NCI-H2171 treated with DMSO at 0.1 percent for 48 hours (cell line): ENCODE measurements around the gene RNF214.

Experiments used
- DNase-seq: peaks from one replicate; lab custom pipeline; 2025; lab: John Stamatoyannopoulos, UW

RNF214 gene

GRCh38 chr11:117282956-117283355, 50.5 kb downstream of the RNF214 start:
- no peak for DNase-seq

- no peak for DNase-seq
These were observed 51.6 kb downstream of the RNF214 start for GRCh38 chr11:117284053-117284452.

DNA sequence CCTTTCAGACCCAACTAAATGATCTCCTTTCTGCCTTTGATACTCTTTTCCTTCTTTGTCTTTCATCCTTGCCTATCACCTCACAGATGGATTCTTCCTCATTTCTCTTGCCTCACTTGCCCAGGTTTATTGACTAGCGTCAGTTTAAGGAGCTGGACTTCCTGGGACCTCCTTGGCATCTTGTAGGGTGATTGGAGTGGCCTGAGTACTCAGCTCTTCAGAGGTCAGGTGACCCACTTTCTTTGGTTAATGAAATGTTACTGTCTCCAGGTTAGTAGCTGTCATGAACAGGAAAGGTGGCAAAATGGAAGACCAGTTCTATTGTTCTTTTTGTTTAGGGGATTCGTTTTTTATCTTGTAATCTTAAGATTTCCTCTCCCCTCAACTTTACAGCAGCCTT, 54.1 kb downstream of the RNF214 start:
- DNase-seq = no peak

DNA sequence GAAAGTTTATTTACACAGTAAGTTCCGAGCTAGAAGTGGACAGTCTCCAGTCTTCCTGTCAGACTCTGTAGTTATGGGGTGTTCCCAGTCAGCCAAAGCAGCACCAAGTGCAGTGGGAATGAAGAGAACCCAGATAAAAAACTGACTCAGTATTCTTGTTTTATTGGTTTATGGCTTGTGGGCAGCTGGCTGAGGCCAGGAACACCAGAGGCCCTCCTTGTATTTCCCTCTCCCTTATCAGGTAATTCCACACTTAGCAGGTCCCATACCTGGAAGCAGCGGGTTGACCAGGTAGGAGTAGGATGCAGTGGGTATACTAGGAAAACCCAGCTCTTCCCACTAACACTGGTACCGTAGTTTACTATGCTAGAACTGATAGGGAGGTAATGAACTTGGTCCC, 55.2 kb downstream of the RNF214 start:
- no peak for DNase-seq

- no peak for DNase-seq
These were observed 57.3 kb downstream of the RNF214 start for GRCh38 chr11:117289795-117290194.

DNA sequence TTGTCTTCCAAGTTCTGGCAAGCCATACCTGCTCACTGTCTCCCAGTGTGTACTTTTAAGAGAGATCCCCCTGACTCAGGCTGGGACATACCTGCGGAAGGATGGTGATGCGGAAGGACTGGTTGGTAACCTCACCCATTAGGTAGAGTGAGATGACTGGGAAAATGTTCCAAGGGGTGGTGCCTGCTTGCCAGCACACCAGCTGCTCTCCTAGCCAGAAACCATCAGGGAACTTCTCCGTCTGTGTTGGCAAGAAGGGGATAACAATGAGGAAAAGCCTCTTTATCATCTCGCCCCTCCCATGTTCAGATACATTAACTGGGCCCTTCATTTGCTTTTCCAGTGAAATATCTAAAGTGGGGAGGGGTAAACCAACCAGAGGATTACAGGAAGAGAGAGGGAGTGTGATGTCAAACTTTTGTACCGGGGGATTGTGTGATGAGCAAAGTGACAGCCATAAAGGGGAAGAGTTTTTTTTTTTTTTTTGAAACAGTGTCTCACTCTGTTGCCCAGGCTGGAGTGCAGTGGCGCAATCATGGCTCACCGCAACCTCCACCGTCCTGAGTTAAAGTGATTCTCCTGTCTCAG, 58.4 kb downstream of the RNF214 start, which contains the start of gene BACE1-AS:
Gene BACE1-AS, plus strand, starts transcription at position 538 of the 588 bp plus-strand sequence.
- no peak for DNase-seq

- no peak for DNase-seq
These were observed 60.1 kb downstream of the RNF214 start for GRCh38 chr11:117292616-117293015.

GRCh38 chr11:117295438-117296137, 63.1 kb downstream of the RNF214 start:
- DNase-seq = no peak

DNA sequence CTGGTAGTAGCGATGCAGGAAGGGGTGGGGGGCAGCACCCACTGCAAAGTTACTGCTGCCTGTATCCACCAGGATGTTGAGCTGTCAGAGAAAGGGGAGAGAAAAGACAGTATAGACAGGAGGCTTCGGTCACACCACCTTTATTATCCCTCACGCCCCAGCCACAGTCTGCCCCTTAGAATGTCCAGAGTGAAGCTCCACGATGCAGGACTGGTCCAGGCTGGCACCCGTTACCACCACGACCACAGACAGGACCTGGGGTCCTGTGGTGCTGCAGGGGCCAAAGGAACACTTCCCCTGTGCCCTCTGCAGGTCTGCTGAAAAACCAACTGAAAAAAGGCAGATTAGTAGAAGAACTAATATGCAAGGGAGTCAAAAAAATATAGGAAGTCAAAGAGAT, 64.4 kb downstream of the RNF214 start:
- DNase-seq = no peak

DNA sequence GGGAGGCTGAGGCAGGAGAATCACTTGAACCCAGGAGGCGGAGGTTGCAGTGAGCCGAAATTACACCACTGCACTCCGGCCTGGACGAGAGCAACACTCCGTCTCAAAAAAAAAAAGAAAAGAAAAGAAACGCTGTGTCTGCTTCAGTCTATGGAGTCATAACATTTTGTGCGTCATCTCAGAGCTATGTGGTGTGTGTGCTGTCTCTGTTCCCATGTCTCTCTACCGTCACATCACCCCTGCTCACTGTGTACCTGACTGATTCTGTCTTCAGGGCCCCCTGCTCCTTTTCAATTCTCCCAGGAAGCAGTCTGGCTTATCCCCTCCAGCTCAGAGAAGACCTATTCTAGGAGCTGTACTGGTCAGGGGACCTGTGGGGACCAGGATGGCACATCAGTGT, 65.7 kb downstream of the RNF214 start:
- no peak for DNase-seq

GRCh38 chr11:117299351-117300282, 67.1 kb downstream of the RNF214 start:
- DNase-seq = peak; percentile 20

DNA sequence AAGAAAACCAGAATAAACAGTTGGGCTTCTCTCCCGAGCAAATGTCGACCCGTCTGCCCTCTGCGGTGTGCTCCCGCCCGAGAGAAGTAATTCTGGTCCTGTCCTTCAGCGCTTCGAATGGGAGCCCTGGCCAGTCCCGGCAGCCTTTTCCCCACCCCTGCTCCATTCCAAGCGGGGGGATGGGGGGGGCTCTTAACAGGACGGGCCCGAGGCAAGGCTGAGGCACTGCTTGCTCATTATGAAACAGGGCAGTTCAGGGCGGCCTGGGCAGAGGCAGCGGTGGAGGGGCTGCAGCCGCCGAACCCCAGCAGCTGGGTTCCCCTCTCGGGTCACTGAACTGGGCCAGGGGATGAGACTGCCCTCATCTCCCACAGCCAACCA, 67.8 kb downstream of the RNF214 start:
- no peak for DNase-seq

DNA sequence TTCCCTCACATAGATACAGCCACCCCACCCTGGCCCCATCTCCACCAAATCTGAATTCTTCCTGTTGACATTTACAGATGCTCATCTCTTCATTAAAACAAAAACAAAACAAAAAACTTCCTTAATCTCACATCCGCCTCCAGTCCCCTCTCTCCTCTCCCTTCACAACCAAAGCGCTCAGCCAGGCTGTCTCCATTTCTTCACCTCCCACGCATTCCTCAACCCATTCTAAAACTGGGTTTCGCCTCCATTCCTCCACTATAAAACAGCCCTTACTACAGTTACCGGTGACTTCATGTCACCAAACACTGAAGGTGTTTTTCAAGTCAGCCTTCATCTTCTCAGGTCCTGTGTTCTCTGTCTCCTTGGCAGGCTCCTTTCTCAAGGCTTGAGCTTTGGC, 68.3 kb downstream of the RNF214 start:
- DNase-seq = no peak

DNA sequence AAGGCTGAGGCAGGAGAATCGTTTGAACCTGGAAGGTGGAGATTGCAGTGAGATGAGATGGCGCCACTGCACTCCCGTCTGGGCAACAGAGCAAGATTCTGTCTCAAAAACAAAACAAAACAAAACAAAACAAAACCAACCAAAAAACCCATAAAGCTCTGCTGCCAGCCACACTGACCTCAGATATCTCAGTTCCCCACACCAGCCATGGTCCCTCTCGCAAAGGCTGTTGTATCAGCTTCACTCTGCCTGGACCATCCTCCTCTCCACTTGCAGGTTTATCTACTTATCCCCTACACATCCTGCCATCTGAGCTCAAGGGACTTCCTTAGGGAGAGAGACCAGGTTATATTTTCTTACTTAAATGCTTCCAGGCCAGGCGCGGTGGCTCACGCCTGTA, 69.8 kb downstream of the RNF214 start:
- no peak for DNase-seq

DNA sequence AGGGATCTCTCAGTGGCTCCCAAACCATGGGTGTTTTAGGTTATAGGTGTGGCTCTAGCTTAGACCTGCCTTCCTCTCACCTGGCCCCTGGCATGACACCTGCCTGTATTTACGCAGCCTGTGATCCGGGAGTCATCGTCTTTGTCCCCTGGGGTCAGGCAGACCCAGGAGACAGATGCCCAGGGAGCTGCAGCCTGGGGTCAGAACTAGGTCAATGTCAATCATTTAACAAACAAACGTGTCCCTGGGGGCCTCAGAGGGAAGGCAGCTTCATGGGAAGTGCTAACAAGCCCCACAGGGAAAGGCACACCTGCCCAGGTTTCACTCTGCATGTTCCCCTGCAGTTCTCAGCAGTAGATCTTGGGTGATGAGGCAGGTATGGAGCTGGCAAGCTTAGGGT, 70.6 kb downstream of the RNF214 start:
- peak; percentile 92 for DNase-seq

- DNase-seq = no peak
These were observed 71.3 kb downstream of the RNF214 start for GRCh38 chr11:117303646-117304315.

GRCh38 chr11:117305145-117305544, 72.7 kb downstream of the RNF214 start:
- DNase-seq = no peak

DNA sequence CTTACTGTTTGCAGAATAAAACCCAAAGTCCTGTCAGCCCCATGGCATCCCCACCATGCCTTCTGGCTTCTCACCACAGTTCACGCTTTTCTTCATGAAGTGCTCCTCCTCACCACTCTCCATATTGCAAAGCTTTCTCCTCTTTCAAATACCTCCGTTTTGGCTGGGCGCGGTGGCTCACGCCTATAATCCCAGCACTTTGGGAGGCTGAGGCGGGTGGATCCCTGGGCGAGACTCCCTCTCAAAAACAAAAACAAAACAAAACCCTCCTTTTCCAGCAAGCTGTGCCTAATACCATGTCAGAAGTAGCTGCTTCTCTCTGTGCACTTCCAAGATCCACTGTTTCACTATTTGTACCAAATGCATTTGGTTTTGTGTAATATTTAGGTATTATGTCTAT, 76.8 kb downstream of the RNF214 start:
- no peak for DNase-seq

DNA sequence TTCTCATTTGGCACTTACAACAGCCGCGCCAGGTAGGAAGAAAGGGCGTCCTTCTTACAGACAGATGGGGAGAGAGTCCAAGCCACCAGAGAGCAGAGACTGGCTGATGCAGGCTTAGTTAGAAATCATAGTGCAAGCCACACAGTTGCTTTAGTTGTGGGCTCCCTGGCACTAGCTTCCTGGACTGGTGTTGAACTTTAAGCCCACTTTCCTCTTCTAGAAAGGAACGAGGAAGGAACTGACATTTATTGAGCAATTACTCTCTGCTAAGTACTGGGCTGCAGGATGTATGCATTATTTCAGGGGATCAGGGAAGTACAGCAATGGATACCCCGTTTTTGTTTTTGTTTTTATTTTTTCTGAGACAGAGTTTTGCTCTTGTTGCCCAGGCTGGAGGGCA, 80.6 kb downstream of the RNF214 start:
- DNase-seq = no peak

DNA sequence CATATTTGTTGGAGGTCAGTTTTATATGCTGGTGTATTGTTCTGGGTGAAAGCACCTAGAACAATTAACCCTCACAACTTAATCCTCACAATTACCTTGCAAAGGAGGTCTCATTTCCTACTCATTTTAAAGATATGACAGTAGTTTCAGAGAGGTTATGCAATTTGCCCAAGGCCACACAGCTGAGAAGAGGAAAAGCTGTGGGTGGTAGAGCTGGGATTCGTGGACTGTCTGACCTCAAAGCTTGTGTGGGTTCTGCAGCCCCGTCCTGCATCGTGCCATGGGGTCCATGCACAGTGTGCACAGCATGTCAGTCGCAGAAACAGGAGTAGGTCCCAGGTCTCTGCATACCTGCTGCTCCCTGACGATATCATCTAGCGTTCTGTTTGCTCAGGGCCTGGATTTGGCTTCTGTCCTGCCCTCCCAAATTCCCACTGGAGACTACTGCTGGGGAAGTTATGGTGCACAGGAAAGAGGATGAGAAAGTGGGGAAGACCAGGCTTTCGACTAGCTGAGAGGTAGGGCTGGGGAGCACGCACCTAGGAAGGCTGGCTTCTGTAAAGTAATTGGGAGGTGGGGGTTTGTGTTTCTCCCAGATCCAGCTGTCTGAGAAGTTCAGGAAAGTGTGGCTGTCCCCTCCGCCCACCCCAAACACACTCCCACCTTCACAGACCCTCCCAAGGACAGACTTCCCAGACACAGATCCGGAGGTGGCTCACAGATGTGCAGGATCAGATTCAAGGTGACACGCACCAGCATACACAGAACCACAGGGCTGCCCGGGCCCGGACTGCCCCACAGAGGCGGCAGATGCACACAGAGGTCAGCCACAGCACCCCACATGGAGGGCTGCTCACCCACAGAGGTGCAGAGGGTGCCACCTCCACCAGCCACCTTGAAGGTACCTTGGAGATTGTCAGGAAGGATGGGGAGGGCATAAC, 81.6 kb downstream of the RNF214 start:
- no peak for DNase-seq

GRCh38 chr11:117314840-117315239, 82.4 kb downstream of the RNF214 start:
- no peak for DNase-seq
